Mesenchymal stem cell (in vitro differentiated cells and primary cell): ENCODE data around the gene GBP2.

Source experiments
- DNase-seq: peaks from one replicate; pipeline ENCODE4 v3.0.0-alpha.2; 2013
- H2AFZ ChIP-seq: one replicate; pipeline ENCODE4 v1.6.1; 2013; ENCODE audit warnings: low read depth, mild to moderate bottlenecking, control low read depth, inconsistent platforms, low read length, moderate library complexity
- H2AK5ac ChIP-seq: 2 replicates; pipeline ENCODE4 v1.6.1; 2013; ENCODE audit warnings: low read length, moderate library complexity, mild to moderate bottlenecking, inconsistent platforms; ENCODE audit not compliant: severe bottlenecking
- H2BK120ac ChIP-seq: one replicate; pipeline ENCODE4 v1.6.1; 2013; ENCODE audit warnings: low read depth, mild to moderate bottlenecking, inconsistent platforms, low read length, moderate library complexity
- H2BK12ac ChIP-seq, 2 experiments: one replicate each; pipeline ENCODE4 v1.6.1; 2013; ENCODE audit warnings: inconsistent platforms in 2 of 2, low read length in 2 of 2, mild to moderate bottlenecking in 2 of 2, moderate library complexity in 2 of 2, control low read depth in 1 of 2
- H2BK15ac ChIP-seq: one replicate; pipeline ENCODE4 v1.6.1; 2013; ENCODE audit warnings: mild to moderate bottlenecking, low read depth, inconsistent platforms; ENCODE audit not compliant: poor library complexity, severe bottlenecking
- H2BK5ac ChIP-seq: 2 replicates; pipeline ENCODE4 v1.6.1; 2013; ENCODE audit warnings: low read depth, mild to moderate bottlenecking, low read length, control low read depth, inconsistent platforms; ENCODE audit not compliant: poor library complexity, severe bottlenecking
- H3K14ac ChIP-seq, 2 experiments: one replicate each; pipeline ENCODE4 v1.6.1; 2013; ENCODE audit warnings: inconsistent platforms in 2 of 2, low read length in 2 of 2, control low read depth in 1 of 2, mild to moderate bottlenecking in 1 of 2, moderate library complexity in 1 of 2
- H3K18ac ChIP-seq, 2 experiments: one replicate each; pipeline ENCODE4 v1.6.1; 2013; ENCODE audit warnings: inconsistent platforms in 2 of 2, low read length in 2 of 2, control low read depth in 1 of 2, low read depth in 1 of 2, mild to moderate bottlenecking in 1 of 2
- H3K23ac ChIP-seq, 2 experiments: one replicate each; pipeline ENCODE4 v1.6.1; 2013; ENCODE audit warnings: inconsistent platforms in 2 of 2, low read length in 2 of 2, mild to moderate bottlenecking in 2 of 2, moderate library complexity in 2 of 2, control low read depth in 1 of 2
- H3K27ac ChIP-seq: 2 replicates; pipeline ENCODE4 v1.5.1; 2013; ENCODE audit warnings: mild to moderate bottlenecking, moderate library complexity, low read length, control low read depth, inconsistent platforms; ENCODE audit not compliant: poor library complexity, severe bottlenecking
- H3K27me3 ChIP-seq, 2 experiments: 2 replicates each; pipeline versions ENCODE4 v1.6.1 to v1.7.0; 2013; ENCODE audit warnings: low read length in 2 of 2, mild to moderate bottlenecking in 2 of 2, moderate library complexity in 2 of 2, control low read depth in 1 of 2, inconsistent platforms in 1 of 2; ENCODE audit not compliant: control insufficient read depth in 1 of 2, insufficient read depth in 1 of 2
- H3K36me3 ChIP-seq, 2 experiments: 2 replicates each; pipeline versions ENCODE4 v1.6.1 to v1.7.0; 2013; ENCODE audit warnings: low read length in 2 of 2, control low read depth in 1 of 2, inconsistent platforms in 1 of 2, low read depth in 1 of 2, mild to moderate bottlenecking in 1 of 2; ENCODE audit not compliant: insufficient read depth in 2 of 2, control insufficient read depth in 1 of 2
- H3K4ac ChIP-seq, 2 experiments: one replicate each; pipeline ENCODE4 v1.6.1; 2013; ENCODE audit warnings: inconsistent platforms in 2 of 2, low read length in 2 of 2, mild to moderate bottlenecking in 2 of 2, moderate library complexity in 2 of 2, control low read depth in 1 of 2, low read depth in 1 of 2
- H3K4me1 ChIP-seq: 2 replicates; pipeline ENCODE4 v1.6.1; 2013; ENCODE audit warnings: low read depth, low read length, control low read depth; ENCODE audit not compliant: control insufficient read depth, insufficient read depth
- H3K4me2 ChIP-seq: 2 replicates; pipeline ENCODE4 v1.6.1; 2013; ENCODE audit warnings: low read length, mild to moderate bottlenecking, inconsistent platforms; ENCODE audit not compliant: poor library complexity, severe bottlenecking
- H3K4me3 ChIP-seq, 2 experiments: 2 replicates each; pipeline versions ENCODE4 v1.5.1 to v1.7.0; 2013; ENCODE audit warnings: low read length in 2 of 2, mild to moderate bottlenecking in 2 of 2, control low read depth in 1 of 2, low read depth in 1 of 2; ENCODE audit not compliant: insufficient read depth in 1 of 2
- H3K79me1 ChIP-seq: replicated peaks from 2 replicates; pipeline ENCODE4 v1.6.1; 2013; ENCODE audit warnings: mild to moderate bottlenecking, control low read depth, low read length, inconsistent platforms; ENCODE audit not compliant: poor library complexity, severe bottlenecking
- H3K9ac ChIP-seq: 2 replicates; pipeline ENCODE4 v1.7.0; 2013; ENCODE audit warnings: mild to moderate bottlenecking, low read length, moderate library complexity
- H3K9me3 ChIP-seq: 2 replicates; pipeline ENCODE4 v1.7.0; 2013; ENCODE audit warnings: mild to moderate bottlenecking, low read length; ENCODE audit not compliant: control insufficient read depth
- H4K8ac ChIP-seq: one replicate; pipeline ENCODE4 v1.6.1; 2013; ENCODE audit warnings: inconsistent platforms, mild to moderate bottlenecking, low read length, moderate library complexity
- H4K91ac ChIP-seq: one replicate; pipeline ENCODE4 v1.6.1; 2013; ENCODE audit warnings: mild to moderate bottlenecking, low read length, inconsistent platforms
- WGBS: methylation state at CpG from one replicate; pipeline ENCODE4 v1.1.7; 2013; ENCODE audit warnings: mixed read lengths; 5-methylcytosine and 5-hydroxymethylcytosine counted together

Gene GBP2

DNA sequence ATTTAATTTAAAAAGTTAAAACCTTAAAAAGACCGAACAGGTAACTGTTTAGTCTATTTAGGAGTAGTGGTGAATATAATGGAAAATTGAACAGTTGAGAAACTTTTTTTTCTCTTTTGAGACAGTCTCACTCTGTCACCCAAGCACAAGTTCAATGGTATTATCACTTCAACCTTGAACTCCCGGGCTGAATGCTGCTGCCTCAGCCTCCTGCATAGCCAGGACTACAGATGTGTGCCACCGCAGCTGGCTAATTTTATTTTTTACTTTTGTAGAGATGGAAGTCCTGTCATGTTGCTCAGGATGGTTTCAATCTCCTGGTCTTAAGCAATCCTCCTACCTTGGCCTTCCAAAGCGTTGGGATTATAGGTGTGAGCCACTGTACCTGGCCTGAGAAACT, 16.2 kb upstream of the GBP2 start:
- Histone ChIP-seq H3K4me1 (no peaks in the 10 kb centered on the region), H3K9ac (no peak overlapping the region), H2BK12ac (no peak overlapping the region), H3K27me3 (no peaks in the 10 kb centered on the region), H2BK5ac (no peak overlapping the region), H3K9me3 (peaks cover 6% of the 10 kb centered on the region), H3K18ac (no peak overlapping the region), H3K4ac (no peak overlapping the region), H2BK15ac (no peak overlapping the region), H2AFZ (no peak overlapping the region), H3K79me1 (no peaks in the 10 kb centered on the region), H3K27ac (no peak overlapping the region), H4K91ac (no peak overlapping the region), H3K23ac (no peak overlapping the region), H3K14ac (no peak overlapping the region), H2AK5ac (no peak overlapping the region), H3K36me3 (no peaks in the 10 kb centered on the region), H4K8ac (no peak overlapping the region), H3K4me2 (no peak overlapping the region), H3K4me3 (no peak overlapping the region), H2BK120ac (no peak overlapping the region)
- WGBS = 92% methylated on average over 2 of the region's 4 CpGs
- DNase-seq = no peak

DNA sequence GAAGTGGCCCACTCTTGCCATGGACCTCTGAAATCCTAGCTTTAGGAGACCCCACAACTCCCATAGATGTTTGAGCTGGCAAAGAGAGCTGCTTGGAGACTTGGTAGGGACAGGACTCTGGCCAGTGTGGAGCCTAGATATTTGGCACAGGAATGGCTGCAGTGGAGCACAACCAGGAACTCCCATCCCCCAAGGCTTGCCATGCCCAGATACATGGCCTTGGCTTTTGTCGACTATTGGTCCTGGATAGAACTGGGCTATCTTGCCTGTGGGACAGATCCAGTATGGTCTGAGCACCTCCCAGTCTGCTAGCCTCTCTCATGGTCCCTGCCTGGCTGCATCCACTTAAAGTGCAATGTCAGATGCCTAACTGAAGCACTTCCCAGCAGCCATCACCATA, 7.8 kb upstream of the GBP2 start:
- H3K14ac ChIP-seq = no peak overlapping the region
- H3K4me2 ChIP-seq = no peak overlapping the region
- H3K18ac ChIP-seq = no peak overlapping the region
- no peak overlapping the region for H2BK12ac ChIP-seq
- no peak for DNase-seq
- H4K8ac ChIP-seq = no peak overlapping the region
- H4K91ac ChIP-seq = no peak overlapping the region
- no peak overlapping the region for H2AK5ac ChIP-seq
- H3K4me3 ChIP-seq = no peak overlapping the region
- H3K79me1 ChIP-seq = no peaks in the 10 kb centered on the region
- WGBS = 94% methylated on average over 1 of the region's 1 CpG
- H2BK5ac ChIP-seq = no peak overlapping the region
- no peaks in the 10 kb centered on the region for H3K36me3 ChIP-seq
- H3K27ac ChIP-seq = no peak overlapping the region
- no peaks in the 10 kb centered on the region for H3K4me1 ChIP-seq
- H2BK120ac ChIP-seq = no peak overlapping the region
- peaks cover 6% of the 10 kb centered on the region for H3K9me3 ChIP-seq
- no peak overlapping the region for H3K4ac ChIP-seq
- H3K27me3 ChIP-seq = no peaks in the 10 kb centered on the region
- no peak overlapping the region for H3K23ac ChIP-seq
- no peak overlapping the region for H2BK15ac ChIP-seq
- H2AFZ ChIP-seq = no peak overlapping the region
- no peak overlapping the region for H3K9ac ChIP-seq

DNA sequence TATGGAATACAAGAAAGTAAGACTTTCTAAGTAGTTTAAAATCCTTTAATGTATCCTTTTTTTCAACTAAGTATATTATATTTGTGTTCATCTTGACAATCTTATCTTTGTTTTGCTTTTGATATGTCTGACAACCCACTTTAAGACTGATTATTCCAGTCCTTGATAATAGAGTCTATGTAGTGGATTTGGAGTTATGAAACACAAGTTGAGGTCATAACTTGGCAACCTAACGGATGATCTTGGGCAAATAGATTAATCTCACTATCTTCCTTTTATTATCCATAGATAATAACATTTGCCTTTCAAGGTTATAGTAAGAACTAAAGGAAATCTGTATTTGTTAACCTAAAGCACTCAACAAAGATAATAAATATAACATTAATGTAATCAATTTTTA, 4.8 kb upstream of the GBP2 start:
- no peak overlapping the region for H2AK5ac ChIP-seq
- H3K23ac ChIP-seq = no peak overlapping the region
- no peak for DNase-seq
- no peak overlapping the region for H3K14ac ChIP-seq
- H4K8ac ChIP-seq = no peak overlapping the region
- H3K18ac ChIP-seq = no peak overlapping the region
- H3K4me2 ChIP-seq = no peak overlapping the region
- no peak overlapping the region for H2BK120ac ChIP-seq
- no peak overlapping the region for H3K4ac ChIP-seq
- H3K27me3 ChIP-seq = no peaks in the 10 kb centered on the region
- H2AFZ ChIP-seq = no peak overlapping the region
- no peak overlapping the region for H3K4me3 ChIP-seq
- no CpG with 5 or more reads among the region's 1 CpG for WGBS
- no peak overlapping the region for H3K9ac ChIP-seq
- no peak overlapping the region for H2BK12ac ChIP-seq
- H2BK15ac ChIP-seq = no peak overlapping the region
- H3K27ac ChIP-seq = no peak overlapping the region
- no peaks in the 10 kb centered on the region for H3K79me1 ChIP-seq
- no peak overlapping the region for H4K91ac ChIP-seq
- no peaks in the 10 kb centered on the region for H3K9me3 ChIP-seq
- H3K4me1 ChIP-seq = peaks cover 7% of the 10 kb centered on the region
- H2BK5ac ChIP-seq = no peak overlapping the region
- no peaks in the 10 kb centered on the region for H3K36me3 ChIP-seq

DNA sequence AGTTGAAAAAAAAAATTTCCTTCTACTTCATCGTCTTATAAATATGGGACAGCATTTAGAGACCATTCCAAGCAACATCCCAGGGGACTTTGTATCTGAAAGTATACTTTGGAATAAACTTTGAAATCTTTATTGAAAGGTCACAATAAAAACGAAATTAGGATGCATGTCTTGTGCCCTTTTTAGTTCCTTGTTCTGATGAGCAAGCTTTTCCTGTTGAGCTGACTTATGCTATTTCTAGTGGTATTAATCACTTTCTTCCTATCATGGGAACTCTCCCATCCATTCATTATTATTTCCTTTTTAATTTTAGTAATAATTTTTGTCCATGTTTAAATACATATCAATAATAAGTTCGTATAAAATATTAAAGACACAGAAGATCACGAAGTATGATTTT, 4.0 kb upstream of the GBP2 start:
- Histone ChIP-seq H3K4me1 (peaks cover 8% of the 10 kb centered on the region), H4K91ac (no peak overlapping the region), H2BK5ac (no peak overlapping the region), H3K4ac (no peak overlapping the region), H2BK12ac (no peak overlapping the region), H2BK120ac (no peak overlapping the region), H3K9ac (no peak overlapping the region), H2AFZ (no peak overlapping the region), H2BK15ac (no peak overlapping the region), H3K4me2 (no peak overlapping the region), H3K27me3 (no peaks in the 10 kb centered on the region), H3K79me1 (no peaks in the 10 kb centered on the region), H3K27ac (no peak overlapping the region), H3K9me3 (no peaks in the 10 kb centered on the region), H3K4me3 (no peak overlapping the region), H4K8ac (no peak overlapping the region), H3K36me3 (no peaks in the 10 kb centered on the region), H3K18ac (no peak overlapping the region), H2AK5ac (no peak overlapping the region), H3K14ac (no peak overlapping the region), H3K23ac (no peak overlapping the region)
- 87% methylated on average over 3 of the region's 4 CpGs for WGBS
- DNase-seq = no peak
